ENCODE measurements around the gene EOMES. TPM values are rescaled to one million over a fixed set of nuclear protein-coding genes. Genes with fewer than 3 reads are reported as not detected.

Gene EOMES
- total and polyA plus RNA-seq, 2 experiments from 2014 or later: 0.10 TPM

DNA sequence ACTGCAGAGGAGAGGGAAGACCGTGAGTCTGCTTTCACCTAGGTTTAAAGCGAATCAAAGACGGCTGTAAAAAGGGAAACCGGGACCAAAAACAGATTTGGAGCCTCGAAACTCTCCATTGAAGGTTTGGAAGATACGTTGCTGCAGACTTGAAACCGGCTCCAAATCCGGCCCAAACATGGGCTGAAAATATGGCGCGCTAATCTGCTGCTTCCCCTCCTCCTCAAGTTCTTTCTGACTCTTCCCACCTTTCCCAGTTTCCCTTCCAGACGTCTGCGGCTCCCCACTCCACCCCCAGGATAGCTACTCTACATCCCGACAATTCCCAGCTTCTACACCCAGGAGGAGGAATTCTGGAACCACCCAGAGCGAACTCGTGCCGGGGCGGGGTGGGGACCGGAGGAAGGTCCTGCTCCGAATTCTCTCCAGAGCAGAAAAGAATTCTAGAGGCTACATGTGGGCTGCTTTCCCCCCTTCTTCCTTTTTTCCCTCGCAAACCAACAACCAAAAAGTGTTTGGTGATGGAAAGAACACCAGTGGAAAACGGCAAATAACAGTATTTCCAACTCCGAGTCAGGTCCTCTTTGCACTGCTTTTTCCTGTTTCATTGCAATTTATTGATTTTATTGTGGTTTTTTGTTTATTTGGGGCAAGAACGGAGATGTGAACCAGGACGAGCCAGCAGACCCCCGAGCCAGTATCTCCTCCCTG lies 8.5 kb downstream of the EOMES start:
- peak; percentile 8; the same call in 2 of the 3 replicates for ATAC-seq

More for the DNA sequence above, 8.5 kb downstream of the EOMES start:
- peaks cover 13% of the 10 kb centered on the region; the same call in 1 of the 2 replicates for H4K20me1 ChIP-seq (replicated peaks; ENCODE audit: insufficient read depth)
- H3K4me1 ChIP-seq (ENCODE audit: insufficient read depth): peaks cover 55% of the 10 kb centered on the region
- Mint-ChIP-seq H3K4me3 (peak overlapping the region; percentile 81), H3K36me3 (ENCODE audit: low read depth) (no peaks in the 10 kb centered on the region), H3K4me1 (peaks cover 57% of the 10 kb centered on the region), H3K9me3 (peaks cover 6% of the 10 kb centered on the region; the same call in 1 of the 3 replicates), H3K27ac (no peak overlapping the region), H3K27me3 (ENCODE audit: insufficient read depth, low read depth, poor library complexity) (peaks cover 71% of the 10 kb centered on the region)
- TF ChIP-seq EZH2 (IDR thresholded peaks at IDR 0.05; ENCODE audit: low read depth, unreplicated experiment): peak; percentile 94
- TF ChIP-seq, protein P1, sequence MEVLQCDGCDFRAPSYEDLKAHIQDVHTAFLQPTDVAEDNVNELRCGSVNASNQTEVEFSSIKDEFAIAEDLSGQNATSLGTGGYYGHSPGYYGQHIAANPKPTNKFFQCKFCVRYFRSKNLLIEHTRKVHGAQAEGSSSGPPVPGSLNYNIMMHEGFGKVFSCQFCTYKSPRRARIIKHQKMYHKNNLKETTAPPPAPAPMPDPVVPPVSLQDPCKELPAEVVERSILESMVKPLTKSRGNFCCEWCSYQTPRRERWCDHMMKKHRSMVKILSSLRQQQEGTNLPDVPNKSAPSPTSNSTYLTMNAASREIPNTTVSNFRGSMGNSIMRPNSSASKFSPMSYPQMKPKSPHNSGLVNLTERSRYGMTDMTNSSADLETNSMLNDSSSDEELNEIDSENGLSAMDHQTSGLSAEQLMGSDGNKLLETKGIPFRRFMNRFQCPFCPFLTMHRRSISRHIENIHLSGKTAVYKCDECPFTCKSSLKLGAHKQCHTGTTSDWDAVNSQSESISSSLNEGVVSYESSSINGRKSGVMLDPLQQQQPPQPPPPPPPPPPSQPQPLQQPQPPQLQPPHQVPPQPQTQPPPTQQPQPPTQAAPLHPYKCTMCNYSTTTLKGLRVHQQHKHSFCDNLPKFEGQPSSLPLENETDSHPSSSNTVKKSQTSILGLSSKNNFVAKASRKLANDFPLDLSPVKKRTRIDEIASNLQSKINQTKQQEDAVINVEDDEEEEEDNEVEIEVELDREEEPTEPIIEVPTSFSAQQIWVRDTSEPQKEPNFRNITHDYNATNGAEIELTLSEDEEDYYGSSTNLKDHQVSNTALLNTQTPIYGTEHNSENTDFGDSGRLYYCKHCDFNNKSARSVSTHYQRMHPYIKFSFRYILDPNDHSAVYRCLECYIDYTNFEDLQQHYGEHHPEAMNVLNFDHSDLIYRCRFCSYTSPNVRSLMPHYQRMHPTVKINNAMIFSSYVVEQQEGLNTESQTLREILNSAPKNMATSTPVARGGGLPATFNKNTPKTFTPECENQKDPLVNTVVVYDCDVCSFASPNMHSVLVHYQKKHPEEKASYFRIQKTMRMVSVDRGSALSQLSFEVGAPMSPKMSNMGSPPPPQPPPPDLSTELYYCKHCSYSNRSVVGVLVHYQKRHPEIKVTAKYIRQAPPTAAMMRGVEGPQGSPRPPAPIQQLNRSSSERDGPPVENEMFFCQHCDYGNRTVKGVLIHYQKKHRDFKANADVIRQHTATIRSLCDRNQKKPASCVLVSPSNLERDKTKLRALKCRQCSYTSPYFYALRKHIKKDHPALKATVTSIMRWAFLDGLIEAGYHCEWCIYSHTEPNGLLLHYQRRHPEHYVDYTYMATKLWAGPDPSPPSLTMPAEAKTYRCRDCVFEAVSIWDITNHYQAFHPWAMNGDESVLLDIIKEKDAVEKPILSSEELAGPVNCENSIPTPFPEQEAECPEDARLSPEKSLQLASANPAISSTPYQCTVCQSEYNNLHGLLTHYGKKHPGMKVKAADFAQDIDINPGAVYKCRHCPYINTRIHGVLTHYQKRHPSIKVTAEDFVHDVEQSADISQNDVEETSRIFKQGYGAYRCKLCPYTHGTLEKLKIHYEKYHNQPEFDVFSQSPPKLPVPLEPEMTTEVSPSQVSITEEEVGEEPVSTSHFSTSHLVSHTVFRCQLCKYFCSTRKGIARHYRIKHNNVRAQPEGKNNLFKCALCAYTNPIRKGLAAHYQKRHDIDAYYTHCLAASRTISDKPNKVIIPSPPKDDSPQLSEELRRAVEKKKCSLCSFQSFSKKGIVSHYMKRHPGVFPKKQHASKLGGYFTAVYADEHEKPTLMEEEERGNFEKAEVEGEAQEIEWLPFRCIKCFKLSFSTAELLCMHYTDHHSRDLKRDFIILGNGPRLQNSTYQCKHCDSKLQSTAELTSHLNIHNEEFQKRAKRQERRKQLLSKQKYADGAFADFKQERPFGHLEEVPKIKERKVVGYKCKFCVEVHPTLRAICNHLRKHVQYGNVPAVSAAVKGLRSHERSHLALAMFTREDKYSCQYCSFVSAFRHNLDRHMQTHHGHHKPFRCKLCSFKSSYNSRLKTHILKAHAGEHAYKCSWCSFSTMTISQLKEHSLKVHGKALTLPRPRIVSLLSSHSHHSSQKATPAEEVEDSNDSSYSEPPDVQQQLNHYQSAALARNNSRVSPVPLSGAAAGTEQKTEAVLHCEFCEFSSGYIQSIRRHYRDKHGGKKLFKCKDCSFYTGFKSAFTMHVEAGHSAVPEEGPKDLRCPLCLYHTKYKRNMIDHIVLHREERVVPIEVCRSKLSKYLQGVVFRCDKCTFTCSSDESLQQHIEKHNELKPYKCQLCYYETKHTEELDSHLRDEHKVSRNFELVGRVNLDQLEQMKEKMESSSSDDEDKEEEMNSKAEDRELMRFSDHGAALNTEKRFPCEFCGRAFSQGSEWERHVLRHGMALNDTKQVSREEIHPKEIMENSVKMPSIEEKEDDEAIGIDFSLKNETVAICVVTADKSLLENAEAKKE (CRISPR knock-in tag; IDR thresholded peaks at IDR 0.05): no peak
- TF ChIP-seq EZH2phosphoT487 (IDR thresholded peaks at IDR 0.05; ENCODE audit: unreplicated experiment): peak; percentile 44
- TF ChIP-seq CREB1 (CRISPR knock-in tag; IDR thresholded peaks at IDR 0.05; ENCODE audit: low read depth): no peak
- H3K36me3 ChIP-seq (ENCODE audit: insufficient read depth): no peaks in the 10 kb centered on the region
- H3K4me3 ChIP-seq: peak overlapping the region; percentile 68
- peaks cover 99% of the 10 kb centered on the region for H3K27me3 ChIP-seq (ENCODE audit: insufficient read depth)
- peak; percentile 67 for DNase-seq (ENCODE audit: low spot score)
- H3K9me2 ChIP-seq (ENCODE audit: insufficient read depth): no peaks in the 10 kb centered on the region
- peaks cover 40% of the 10 kb centered on the region for H3F3A ChIP-seq (replicated peaks; ENCODE audit: low read depth)
- peak overlapping the region; percentile 73; the same call in 1 of the 2 replicates for H2AFZ ChIP-seq
- peak overlapping the region; percentile 90 for H3K4me2 ChIP-seq
- no peaks in the 10 kb centered on the region for H3K79me2 ChIP-seq (replicated peaks; ENCODE audit: insufficient read depth)
- no peak overlapping the region for H3K27ac ChIP-seq (ENCODE audit: low read depth)
